SU-DHL-6 (cell line): ENCODE results near the gene AKT1.

Experiments
- CTCF ChIP-seq: fragments of 200-600 bp; sonication (generic); IDR thresholded peaks from one replicate; pipeline ENCODE4 v1.5.1; 2017; ENCODE audit warnings: antibody characterized with exemption, mild to moderate bottlenecking, low read length, moderate library complexity; ENCODE audit not compliant: insufficient read depth, poor library complexity, severe bottlenecking
- EZH2phosphoT487 ChIP-seq: fragments of 200-600 bp; sonication (generic), shearing (Covaris generic); conservative IDR thresholded peaks from 2 replicates; pipeline ENCODE4 v1.6.1; 2018; ENCODE audit warnings: mild to moderate bottlenecking, antibody characterized with exemption, low read length, moderate library complexity, mixed read lengths

GRCh38 chr14:104803280-104803911 is 7.8 kb upstream of the AKT1 start:
- TF ChIP-seq CTCF (no peak), EZH2phosphoT487 (no peak)
